Activated CD4-positive, alpha-beta T cell treated with anti-CD3 and anti-CD28 coated beads, Interleukin-2, amount 50 U/mL, for 1 hour (primary cell): ENCODE measurements around the gene OBSL1.

ENCODE experiments used
- DNase-seq: peaks from one replicate; pipeline ENCODE4 v3.0.0-alpha.2; 2020

Gene OBSL1

GRCh38 chr2:219596954-219597551 lies 25.7 kb upstream of the OBSL1 start:
- DNase-seq = no peak

GRCh38 chr2:219595256-219595655 lies 23.9 kb upstream of the OBSL1 start:
- no peak for DNase-seq

- DNase-seq = no peak
Observed at GRCh38 chr2:219593154-219593553, 21.8 kb upstream of the OBSL1 start.

DNA sequence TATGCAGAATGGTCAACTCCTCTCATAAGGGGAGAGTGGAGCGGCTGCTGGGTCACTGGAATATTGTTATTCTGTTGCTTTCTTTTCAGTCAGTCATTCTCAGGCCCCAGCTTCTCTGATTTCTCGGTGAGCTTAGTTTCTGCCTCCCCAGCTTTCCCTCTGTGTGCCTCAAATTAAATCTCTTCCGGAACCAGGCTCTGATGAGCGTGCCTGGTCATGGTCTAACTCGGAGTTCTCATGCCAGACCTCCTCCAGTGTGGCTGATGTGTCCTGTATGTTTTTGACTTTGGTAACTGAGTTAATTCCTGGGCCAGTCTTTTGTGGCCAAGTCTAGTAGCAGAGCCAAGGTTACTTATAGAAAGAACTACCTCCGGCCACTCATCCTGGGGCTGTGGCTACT lies 21.4 kb upstream of the OBSL1 start:
- no peak for DNase-seq

DNA sequence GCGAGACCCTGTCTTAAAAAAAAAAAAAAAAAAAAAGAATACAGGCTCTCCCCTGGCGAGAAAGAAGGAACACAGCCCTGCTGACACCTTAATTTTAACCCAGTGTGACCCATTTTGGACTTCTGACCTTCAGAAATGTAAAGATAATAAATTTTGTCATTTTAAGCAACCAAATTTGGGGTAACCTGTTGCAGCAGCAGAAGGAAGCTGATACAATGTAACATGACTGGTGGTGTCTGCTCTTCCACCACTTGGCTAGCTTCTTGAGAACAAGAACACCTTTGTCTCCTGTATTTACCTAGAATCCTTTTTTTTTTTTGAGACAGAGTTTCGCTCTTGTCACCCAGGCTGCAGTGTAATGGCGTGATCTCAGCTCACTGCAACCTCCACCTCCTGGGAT lies 19.8 kb upstream of the OBSL1 start:
- no peak for DNase-seq

- no peak for DNase-seq
Observed at GRCh38 chr2:219581346-219581745, 10.0 kb upstream of the OBSL1 start.

- no peak for DNase-seq
Observed at GRCh38 chr2:219578811-219579613, 7.7 kb upstream of the OBSL1 start.

DNA sequence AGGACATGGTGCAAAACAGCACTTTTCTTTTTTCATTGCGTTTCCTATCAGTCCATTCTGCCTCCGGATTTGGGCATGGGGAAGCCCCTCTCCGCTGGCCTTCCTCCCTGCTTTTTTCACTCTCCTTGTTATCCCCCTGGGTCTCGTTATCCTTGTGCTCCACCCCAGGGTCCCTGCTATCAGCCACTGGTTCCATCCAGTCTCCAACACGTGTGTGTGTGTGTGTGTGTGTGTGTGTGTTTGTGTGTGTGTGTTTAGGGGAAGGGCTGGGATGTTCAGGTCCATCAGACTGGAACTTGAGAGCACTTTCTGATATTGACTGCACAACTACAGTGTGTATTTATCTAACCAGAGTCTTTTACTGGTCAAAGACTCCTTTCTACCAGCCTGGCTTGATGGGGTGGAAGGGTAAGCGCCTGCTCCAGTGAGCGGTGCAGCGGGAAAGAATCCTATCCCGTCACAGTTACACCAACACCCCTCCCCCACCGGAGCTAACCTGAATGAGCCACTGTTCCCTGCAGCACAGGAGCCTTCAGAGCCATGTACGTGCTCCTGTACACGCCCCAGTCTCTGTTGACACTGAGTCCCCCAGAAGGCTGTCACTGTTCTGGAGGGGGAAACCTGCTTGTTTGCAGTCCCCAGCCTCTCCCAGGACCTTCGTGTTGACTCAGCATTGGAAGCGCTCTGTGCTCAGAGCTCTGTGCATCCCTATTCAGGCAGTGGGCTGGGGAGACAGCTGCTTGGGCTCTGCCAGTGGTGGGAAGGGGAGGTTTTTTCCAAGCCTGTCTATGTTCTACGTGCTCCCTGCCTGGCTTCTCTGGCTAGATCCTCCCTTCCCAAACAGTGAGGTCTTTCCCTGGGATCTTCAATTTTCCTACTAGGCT lies 5.4 kb upstream of the OBSL1 start:
- DNase-seq = no peak

DNA sequence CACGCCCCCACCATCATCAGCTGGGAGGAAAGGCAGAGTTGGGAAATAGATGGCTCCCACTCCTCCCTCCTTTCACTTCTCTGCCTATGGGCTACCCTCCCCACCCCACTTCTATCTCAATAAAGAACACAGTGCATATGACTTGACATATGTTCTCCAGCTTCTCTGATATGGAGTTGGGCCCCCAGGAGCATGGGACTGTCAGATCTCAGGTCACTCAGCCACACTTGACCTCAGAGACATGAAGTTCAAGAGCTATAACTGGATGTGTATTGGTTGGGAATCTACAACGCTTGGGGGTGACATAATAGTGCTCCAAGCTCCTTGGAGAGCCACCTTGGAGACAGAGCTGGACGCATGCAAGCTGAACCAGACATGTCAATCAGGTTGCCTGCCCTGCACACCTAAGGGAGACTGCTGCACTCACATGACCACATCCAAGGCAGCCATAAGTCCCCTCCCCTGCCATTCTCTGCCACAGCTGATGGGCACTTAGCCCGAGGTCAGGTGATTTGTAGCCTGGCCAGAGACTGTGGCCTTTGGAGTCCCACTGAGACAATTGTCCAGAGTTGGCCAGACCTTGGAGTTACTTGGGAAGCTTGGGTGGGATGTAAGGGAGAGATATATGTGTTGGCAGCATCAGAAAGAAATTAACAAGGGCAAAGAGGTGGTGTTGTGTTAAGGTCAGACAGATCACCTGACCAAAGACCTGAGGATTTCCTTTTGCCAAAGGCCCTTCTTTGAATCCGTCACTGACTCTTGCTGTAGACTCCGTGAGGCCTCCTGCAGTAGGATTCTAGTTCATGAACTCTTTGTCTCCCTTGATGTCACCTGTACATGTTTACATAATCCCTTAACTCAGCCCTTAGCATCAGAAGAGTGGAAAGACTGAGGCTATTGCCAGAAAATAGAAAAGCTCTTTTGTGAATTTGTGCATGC lies 4.5 kb upstream of the OBSL1 start:
- DNase-seq = no peak

DNA sequence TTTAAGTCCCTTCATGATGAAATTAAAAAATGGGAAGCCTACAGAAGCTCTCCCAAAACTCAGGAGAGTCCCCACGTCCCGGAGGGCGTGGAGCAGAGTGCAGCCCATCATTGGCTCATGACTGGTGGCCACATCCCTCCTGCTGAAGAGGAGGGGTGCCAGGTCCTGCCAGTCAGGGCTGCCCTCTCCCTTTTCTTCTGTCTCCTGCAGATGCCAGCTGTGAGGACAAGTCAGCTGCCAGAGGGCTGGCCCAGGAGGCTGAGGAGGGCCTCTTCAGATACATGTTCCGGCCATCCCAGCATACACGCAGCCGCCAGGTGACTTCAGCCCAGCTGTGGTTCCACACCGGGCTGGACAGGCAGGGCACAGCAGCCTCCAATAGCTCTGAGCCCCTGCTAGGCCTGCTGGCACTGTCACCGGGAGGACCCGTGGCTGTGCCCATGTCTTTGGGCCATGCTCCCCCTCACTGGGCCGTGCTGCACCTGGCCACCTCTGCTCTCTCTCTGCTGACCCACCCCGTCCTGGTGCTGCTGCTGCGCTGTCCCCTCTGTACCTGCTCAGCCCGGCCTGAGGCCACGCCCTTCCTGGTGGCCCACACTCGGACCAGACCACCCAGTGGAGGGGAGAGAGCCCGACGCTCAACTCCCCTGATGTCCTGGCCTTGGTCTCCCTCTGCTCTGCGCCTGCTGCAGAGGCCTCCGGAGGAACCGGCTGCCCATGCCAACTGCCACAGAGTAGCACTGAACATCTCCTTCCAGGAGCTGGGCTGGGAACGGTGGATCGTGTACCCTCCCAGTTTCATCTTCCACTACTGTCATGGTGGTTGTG lies 3.4 kb upstream of the OBSL1 start:
- no peak for DNase-seq

- DNase-seq = no peak
Observed at GRCh38 chr2:219573166-219573565, 1.8 kb upstream of the OBSL1 start.

- no peak for DNase-seq
Observed at GRCh38 chr2:219572237-219573001, 1.1 kb upstream of the OBSL1 start, which contains the start of gene INHA. TSS of gene INHA (plus strand) at chr2:219572310. CDS start at chr2:219572375, 65 bp downstream.

- no peak for DNase-seq
Observed at GRCh38 chr2:219570924-219571310, 422 bp downstream of the OBSL1 start.

GRCh38 chr2:219570194-219570923 lies 980 bp downstream of the OBSL1 start:
- DNase-seq = no peak

- no peak for DNase-seq
Observed at GRCh38 chr2:219569635-219570034, 1.7 kb downstream of the OBSL1 start.

- DNase-seq = no peak
Observed at GRCh38 chr2:219569041-219569440, 2.3 kb downstream of the OBSL1 start.

DNA sequence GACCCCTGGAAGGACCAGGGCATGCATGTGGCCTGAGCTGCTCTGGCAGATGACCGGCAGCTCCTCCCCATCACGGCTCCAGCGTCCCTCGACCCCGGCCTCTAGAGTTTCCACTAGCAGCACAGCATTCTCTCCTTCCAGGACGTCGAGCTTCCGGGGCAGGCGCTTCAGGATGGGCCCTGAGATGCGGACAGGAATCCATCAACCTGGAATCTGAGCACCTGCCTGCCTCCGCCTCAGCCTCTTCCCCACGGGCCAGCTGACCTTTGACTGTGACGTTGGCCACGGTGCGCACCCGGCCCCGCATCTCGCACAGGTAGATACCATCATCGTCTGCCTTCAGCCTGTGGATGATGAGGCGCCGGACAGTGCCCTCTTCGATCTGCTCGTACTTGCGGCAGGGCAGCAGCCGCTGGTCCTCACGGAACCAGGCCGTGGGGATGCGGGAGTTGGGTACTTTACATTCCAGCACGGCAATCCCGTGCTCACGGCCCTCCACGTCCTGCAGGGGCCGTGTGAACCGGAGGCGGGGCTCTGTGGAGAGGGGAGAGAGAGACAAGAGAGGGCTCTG lies 3.5 kb downstream of the OBSL1 start:
- no peak for DNase-seq

- DNase-seq = no peak
Observed at GRCh38 chr2:219567131-219567530, 4.2 kb downstream of the OBSL1 start.

DNA sequence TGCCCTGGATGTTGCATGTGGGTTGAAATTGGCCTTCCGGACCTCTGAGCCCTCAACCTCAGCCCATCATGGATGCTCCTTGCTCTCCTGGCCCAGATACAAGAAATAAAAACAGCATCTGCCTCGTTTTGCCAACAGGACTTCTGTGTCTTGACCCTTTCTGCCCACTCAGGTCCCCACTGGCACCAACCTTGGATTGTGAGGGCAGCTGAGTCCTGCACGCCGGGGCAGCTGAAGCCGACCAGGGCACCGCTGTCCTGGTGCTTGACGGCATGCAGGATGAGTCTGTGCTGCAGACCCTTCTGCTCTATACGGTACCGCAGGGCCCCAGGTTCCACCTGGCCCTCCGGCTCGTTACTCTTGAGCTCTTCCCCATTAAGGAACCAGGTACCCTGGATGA lies 4.7 kb downstream of the OBSL1 start:
- no peak for DNase-seq
